Measurements from ENCODE around the gene PFDN4.
A peak's percentile ranks its signal among the peaks of the same experiment; 100 is the strongest.

The PFDN4 gene, protein sequence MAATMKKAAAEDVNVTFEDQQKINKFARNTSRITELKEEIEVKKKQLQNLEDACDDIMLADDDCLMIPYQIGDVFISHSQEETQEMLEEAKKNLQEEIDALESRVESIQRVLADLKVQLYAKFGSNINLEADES

DNA sequence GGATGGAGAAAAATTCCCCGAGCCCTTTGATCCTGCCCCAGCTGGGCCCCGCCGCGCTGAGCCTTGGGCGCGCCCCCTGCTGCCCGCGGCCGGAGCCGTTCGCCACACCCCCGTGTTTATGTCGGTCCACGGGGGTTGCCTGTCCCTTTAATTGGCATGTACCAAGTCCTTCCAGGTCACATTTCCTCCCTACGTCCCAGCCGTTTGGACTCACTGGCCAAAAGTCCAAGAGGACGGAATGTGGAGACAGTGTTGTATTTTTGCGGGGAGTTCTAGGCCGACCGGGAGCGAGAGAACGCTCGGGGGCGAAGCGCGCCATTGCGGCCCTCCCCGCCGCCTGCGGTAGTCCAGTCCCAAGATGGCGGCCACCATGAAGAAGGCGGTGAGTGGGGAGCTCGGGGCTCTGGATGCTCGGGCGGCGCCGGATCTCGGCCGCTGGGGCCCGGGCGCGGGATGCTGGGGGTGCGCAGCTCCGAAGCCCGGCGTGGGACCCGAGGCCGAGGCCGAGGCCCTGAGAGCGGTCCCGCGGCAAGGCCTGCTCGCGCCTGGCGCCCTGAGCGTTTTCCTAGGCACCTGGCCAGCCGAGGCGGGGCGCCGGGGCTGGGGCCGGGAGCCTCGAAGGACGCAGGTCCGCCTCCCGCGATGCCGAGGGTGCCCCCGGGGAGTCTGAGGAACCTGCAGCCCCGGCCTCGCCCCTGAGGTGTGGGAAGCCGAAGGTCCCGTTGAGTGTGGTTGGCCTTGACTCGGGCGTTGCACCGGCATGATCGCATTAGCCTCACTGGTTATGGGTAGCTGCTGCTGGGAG is at the start of gene PFDN4:
Gene PFDN4 (plus strand): TSS at position 345 of the 805 bp plus-strand sequence. CDS start 14 bp downstream, at position 359.
- DNase-seq (ENCODE audit: low read depth in 1 of 2, low spot score in 1 of 2) = peak; percentile 49 to 69

DNA sequence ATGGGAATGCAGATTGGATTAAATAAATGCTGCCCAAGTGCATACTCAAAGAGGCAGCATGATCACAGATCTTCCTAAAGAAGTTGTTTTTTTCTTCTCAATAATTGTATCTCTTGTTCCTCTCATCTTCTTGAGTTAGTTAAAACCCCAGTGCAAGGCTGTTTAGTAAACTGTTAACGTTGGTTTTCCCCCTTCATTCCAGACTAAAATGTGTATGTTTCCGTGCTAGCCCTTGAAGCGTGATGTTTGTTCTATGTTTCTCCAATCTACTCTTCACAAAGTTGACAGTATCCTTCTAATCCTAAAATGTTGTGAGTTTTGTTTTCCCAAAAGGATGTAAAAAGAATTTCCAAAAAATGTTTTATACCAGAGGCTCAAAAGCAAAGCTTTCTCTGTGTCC is 49.7 kb upstream of the PFDN4 start:
- no peak for DNase-seq (ENCODE audit: low read depth in 1 of 2, low spot score in 1 of 2)

DNA sequence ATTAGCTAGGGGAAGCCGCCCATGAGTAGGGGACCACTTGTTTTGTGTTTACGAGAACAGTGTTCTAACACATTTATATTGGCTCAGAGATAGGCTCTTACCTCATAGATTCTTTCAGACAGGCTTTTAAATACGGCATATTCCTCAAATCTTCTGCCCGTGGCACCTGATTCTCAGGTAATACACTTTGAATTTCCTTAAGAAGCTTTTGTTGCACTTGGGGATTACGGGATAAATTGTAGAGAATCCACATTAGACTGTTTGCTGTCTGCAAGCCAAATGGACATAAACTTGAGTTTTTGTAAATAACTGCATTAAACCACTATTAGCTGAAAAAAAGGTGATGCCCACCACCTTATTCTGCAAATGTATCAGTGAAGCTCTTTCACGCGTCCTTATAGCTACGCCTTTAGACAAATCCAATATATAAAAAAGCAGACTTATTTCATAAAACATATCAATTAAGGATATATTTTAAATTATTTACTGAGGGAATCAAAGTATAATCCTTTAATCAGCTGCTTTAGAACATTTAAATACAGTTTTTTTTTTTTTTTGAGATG is 49.0 kb upstream of the PFDN4 start:
- DNase-seq (ENCODE audit: low read depth in 1 of 2, low spot score in 1 of 2) = no peak

DNA sequence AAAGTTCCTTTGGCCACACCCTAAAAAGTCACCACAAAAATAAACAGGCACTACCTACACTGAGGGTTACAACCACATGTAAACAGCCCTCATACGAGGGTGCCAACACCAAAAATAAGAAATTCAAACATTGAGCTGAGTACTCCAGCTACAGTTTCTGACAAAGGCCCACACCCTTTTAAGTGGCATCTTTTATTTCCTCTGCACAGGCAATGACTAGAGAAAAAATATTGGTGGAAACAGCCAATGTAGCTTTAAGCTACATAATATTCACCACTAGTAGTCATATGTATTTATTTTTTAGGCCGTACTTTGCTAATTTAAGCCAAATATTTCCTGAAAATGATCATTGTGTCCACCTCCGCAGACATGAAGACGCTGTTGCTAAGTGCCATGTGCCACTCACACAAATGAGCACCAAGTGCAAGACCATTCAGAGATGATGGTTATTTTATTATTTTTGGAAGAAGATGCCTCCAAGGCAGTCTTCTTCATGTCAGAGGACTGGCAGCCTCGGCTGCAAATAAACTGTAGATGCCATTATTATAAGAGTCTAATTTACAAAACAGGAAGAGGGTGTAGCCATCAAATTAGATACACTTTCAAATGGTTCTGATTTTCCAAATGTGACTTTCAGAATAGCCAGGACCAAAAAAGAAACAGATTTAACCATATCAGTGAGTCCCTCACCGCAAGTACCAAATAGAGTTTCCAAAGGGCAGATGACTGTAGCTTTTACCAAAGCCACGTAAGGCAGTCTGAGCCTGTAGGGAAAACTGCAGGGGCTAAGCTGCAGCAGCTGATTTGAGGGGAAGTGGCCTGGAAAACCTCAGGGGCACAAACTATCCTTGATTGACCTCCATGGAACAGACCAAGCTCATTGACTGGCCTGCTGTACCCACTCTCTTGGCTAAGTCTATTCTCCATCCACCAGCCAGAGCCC is 47.6 kb upstream of the PFDN4 start:
- no peak for DNase-seq (ENCODE audit: low read depth in 1 of 2, low spot score in 1 of 2)

DNA sequence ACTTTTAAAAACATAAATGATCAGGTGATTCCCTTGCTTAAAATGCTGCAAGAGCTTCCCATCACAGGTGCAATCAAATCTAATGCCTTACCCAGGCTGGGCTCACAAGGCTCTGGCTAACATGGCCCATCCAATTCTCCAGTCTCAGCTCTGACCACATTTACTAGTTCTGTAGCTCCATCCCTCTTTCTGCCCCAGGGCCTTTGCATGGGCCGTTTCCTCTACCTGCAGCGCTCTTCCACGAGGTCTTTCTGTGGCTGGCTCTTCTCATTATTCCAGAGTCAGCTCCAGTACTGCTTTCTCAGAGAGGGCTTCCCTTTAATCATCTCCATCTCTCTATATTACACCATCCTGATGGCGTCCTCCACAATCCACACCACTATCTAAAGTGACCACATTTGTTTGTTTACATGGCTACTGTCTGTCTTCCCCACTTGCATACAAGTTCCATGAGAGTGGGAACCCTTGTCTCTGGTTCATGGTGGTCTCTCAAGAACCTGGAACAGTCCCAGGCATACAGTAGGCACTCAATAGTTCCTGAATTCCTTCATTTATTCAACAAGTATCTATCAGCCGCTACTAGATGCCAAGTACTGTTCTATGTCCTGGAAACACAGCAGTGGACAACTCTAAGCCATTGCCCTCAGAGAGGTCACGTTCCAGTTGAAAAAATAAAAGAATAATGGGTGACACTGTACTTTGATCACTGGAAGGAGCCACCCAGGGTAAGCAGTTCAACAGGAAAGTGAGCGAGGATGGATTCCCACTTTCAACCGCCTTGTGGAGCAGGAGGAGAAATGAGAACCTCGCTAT is 46.7 kb upstream of the PFDN4 start:
- no peak for DNase-seq (ENCODE audit: low read depth in 1 of 2, low spot score in 1 of 2)

DNA sequence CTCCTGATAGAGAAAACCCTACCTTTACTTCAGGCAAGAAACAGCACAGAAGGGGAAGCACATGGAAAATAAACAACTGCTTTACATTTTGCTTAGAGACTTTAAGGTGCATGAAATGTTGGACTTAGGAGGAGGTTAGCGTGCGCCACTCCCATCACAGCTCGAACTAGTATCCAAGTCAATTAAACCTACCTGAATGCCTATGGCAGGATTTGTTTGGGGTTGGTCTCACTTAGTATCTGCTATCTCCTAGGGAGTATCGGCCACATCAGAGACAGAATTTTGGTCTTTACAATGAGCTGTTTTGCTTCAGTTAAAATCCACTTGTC is 46.1 kb upstream of the PFDN4 start:
- DNase-seq (ENCODE audit: low read depth in 1 of 2, low spot score in 1 of 2) = no peak

DNA sequence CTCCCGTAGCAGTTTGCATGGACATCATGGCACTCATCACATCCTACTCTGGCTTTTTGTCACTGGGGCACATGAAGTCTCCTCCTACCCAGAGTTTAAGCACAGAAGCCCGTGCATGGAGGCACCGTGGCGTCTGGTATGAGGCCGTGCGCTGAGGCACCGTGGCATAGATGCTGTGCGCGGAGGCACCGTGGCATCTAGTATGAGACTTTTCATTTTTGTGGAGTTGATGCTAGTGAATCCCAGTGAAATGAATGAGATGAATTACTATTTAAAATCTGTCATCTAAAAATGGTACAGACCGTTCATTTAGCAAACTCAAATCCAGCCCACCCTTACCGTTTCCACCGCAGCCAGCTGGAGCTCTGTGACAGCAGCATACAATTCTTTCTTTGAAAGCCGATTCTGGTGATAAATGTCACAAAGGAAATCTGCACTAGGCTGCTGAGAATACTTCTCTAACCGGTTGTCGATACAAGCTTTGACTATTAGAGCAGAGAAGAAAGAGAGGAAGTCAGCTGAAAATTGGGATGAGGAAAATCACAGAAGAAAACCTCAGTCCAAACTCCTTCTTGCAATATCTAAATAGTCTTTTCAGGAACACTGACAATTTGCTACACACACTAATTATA is 45.4 kb upstream of the PFDN4 start:
- no peak for DNase-seq (ENCODE audit: low read depth in 1 of 2, low spot score in 1 of 2)

DNA sequence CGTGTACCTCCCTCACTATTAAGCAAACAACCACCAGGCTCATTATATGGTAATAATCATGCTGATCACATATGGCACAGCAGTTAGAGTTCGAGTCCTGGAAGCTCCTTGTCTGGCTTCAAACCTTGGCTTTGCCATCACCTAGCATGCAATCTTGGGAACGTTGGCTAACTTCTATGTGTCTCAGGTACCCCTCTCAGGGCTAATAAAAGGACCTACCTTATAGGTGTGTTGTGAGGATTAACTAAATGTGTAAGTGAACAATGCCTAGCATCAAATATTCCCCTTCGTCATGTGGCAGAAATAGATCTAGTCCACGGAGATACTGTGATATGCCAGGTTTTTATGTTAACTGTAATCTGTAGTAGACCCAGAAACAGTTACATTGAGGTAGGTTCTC is 44.5 kb upstream of the PFDN4 start:
- no peak for DNase-seq (ENCODE audit: low read depth in 1 of 2, low spot score in 1 of 2)

DNA sequence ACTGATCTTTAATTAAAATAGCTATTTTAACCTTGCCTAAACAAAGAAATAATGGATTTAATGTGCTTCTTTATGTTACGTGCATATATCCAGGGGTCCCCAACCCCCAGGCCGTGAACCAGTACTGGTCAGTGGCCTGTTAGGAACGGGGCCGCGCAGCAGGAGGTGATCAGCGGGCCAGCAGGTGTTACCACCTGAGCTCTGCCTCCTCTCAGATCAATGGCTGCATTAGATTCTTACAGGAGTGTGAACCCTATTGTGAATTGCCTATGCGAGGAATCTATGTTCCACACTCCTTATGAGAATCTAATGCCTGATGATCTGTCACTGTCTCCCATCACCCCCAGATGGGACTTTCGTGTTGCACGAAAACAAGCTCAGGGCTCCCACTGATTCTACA is 42.9 kb upstream of the PFDN4 start:
- no peak for DNase-seq (ENCODE audit: low read depth in 1 of 2, low spot score in 1 of 2)

DNA sequence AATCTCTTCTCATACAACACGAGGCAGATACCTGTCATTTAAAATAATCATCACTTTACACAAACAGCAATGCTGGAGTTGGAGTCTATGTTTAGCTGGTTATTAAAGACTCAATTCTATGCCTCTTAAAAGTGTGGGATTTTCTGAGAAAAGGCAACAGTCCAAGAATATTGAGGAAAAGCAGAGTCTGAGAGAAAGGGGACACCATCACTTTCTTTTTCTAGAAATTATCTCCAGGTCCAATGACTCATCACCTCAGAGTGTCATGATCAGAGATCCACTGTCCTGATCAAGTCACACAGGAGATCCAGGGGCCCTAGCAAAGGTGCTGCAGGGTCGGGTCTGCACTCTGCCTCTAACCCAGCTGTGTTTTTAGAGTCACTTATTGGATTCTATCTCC is 42.1 kb upstream of the PFDN4 start:
- no peak for DNase-seq (ENCODE audit: low read depth in 1 of 2, low spot score in 1 of 2)

DNA sequence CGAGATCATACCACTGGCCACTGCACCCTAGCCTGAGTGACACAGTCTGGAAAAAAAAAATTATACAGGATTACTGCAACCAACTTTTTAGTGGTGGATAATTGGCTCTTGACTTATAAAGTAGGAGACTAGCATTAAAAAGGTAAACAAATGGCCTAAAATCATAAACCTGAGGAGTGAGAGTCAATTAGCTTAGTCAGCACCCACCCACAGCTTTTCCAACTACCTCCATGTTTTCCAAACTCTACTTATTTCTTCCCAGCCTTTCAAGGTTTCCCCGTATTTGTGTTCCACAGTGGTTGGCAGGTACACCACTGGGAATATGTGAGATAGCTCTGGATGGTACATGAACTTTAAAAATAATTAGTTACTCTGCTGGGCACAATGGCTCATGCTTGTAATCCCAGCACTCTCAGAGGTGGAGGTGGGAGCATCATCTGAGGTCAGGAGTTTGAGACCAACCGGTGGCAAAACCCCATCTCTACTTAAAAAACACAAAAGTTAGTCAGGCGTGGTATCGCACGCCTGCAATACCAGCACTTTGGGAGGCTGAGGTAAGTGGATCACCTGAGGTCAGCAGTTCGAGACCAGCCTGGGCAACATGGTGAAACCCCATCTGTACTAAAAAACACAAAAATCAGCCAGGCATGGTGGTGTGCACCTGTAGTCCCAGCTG is 40.8 kb upstream of the PFDN4 start:
- DNase-seq (ENCODE audit: low read depth in 1 of 2, low spot score in 1 of 2) = no peak

DNA sequence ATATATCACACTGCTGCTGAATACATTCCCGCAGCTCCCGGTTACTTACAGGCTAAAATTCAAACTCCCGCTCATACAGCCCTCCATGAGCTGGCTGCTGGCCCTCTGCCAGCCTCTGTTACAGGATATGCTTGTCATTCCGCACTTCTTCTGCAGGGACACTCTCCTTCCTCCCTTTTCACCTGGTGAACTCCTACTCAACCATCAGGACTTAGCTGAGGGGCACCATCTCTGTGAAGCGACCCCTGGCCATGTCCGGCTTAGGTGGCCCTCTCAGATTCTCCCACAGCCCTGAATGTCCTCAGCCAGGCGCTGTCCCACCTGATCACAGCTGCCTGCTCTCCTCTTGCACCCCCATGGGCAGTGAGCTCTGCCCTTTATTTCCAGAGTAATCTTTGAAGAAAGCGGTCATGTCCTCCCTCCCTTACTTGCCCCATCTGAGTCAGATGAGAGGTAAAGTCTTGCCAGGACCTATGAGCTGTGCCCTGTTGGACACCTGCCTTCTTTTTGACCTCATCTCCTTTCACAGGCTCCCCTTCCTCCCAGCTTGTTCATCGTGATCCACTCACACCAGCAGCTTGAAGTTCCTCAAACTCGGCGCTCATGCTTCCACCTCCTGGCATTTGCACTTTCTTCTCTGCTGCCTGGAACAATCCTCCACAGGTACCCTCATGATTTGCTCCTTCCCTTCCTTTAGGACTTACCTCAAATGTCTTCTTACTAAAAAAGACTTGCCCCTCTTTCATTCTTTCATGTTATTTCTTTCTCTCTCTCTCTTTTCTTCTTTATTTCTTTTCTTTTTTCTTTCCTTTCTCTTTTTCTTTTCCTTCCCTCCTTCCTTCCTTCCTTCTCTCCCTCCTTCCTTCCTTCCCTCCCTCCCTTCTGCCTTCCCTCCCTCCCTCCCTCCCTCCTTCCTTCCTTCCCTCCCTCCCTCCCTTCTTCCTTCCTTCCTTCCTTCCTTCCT is 39.7 kb upstream of the PFDN4 start:
- no peak for DNase-seq (ENCODE audit: low read depth in 1 of 2, low spot score in 1 of 2)

DNA sequence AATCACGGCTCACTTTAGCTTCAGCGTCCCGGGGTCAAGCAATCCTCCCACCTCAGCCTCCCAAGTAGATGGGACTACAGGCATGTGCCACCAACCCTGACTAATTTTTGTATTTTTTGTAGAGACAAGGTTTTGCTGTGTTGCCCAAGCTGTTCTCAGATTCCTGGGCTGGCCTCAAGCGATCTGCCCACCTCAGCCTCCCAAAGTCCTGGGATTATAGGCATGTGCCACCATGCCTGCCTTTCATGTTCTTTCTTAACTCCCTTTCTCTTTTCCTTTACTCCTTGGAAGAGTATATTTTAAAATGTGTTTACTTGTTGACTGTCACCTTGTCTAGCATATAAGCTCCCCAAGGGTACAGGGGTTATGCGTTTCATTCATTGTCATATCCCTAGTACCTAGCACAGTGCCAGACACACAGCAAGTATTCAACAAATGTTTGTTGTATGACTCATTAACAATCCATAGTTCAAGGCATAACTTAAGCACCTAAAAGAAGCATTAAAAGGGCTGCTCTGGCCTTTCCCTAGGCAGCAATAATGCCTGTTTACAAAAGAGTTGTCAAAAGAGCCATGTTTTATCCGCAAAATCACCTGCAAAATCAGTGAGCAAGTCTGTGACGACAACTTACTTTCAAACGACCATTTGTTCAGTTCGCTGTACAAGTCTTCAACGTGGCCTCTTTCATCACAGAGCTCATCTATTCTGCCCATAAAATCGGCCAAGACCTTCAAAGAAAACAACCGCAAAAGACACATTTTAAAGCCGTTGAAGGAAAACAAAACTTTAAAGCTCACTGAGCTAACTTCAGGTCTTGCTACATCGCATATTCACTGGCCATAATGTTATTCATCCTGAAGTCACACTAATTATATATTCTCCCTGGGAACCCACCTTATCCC is 38.7 kb upstream of the PFDN4 start:
- DNase-seq (ENCODE audit: low read depth in 1 of 2, low spot score in 1 of 2) = no peak

DNA sequence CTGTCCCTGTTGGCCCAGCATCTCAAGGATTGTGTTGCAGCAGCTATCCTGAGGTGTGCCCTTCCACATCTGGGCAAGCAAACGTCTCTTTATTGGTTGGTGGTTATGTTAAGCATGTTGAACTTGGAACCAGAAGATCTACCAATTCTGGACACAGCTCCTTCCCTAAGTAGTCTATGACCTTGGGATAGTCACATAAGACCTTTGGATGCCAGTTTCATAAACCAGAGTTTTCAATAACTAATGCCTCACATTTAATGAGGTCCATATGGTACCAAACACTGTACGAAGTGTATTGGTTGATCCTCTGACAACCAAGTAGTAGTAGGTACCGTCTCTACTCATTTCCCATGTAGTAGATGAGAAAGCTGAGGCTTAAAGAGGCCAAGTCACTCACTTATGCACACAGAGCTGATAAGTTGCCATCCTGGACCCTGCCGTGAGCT is 37.8 kb upstream of the PFDN4 start:
- no peak for DNase-seq (ENCODE audit: low read depth in 1 of 2, low spot score in 1 of 2)

DNA sequence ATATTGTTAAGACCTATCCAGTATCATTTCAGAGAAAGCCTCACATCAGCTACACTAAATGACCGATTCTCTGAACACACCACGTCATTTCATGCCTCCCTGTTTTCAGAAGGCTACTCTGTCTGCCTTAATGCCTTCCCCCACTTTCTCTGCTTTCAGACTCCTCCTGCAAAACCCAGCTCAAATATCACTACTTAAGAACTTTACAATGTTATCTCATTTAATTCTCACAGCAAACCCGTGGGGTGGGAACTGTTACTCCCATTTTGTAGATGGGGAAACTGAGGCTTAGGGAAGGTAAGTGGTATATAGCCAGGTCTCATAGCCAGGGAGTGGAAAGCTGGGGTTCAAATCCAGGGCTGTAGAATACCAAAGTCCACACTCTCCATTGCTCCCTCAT is 36.9 kb upstream of the PFDN4 start:
- no peak for DNase-seq (ENCODE audit: low read depth in 1 of 2, low spot score in 1 of 2)

DNA sequence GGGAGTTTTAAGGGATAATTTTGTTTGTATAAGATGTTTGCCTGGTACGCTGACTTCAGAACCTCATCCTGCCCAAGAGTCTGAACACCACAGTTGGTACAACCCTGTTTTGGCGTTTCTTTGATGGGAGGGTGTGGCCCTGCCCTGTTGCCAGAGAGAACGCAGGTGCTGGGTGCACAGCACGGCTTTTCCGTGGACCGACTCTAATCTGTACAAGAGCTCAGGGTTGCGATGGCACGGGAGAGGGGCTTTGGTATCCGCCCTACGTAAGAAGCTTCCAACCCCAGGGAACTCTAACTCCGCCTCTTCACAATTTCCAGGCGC is 35.4 kb upstream of the PFDN4 start:
- no peak for DNase-seq (ENCODE audit: low read depth in 1 of 2, low spot score in 1 of 2)

DNA sequence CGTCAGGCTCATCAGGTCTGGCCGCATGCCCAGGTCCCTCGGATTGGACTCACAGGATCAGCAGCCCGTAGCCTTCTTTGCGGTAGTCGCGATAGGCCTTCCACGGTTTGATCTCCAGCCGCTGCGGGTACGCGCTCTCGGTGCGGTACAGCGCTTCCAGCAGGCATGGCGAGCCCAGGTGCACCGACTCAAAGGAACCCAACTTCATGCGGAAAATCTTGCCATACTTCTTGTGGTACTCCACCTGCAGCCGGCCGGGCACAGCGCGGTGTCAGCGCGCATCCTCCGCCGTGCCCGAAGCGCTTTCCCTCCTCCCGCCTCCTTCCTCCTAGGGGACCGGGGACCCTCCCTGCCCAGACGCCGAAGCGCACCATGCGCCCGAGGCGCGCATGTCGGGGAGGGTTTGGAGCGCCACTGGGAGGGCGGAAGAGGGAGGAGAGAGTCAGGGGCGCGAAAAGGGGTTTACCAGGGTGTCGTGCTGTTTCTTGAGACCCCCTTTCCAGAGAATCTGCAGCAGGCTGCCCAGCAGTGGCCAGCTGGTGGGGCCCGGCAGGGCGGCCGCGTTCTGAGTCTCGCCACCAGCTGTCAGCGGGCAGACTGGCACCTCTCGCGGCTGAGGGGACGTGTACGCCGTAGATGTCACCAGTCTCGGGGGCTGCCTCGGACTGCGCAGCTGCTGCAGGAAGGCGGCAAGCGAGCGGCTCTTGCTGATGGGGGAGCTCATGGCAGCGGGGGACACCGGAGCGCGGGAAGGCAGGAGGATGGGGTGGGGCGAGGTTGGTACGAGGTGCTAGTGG is 34.8 kb upstream of the PFDN4 start:
- DNase-seq (ENCODE audit: low read depth in 1 of 2, low spot score in 1 of 2) = no peak
